ENCODE measurements around the gene CCDC102A.
"Not testable (repeated sequence)": the region's sequence is repeated elsewhere in the genome, so short reads cannot be mapped to it uniquely, and the experiment has no call there.

Gene CCDC102A

DNA sequence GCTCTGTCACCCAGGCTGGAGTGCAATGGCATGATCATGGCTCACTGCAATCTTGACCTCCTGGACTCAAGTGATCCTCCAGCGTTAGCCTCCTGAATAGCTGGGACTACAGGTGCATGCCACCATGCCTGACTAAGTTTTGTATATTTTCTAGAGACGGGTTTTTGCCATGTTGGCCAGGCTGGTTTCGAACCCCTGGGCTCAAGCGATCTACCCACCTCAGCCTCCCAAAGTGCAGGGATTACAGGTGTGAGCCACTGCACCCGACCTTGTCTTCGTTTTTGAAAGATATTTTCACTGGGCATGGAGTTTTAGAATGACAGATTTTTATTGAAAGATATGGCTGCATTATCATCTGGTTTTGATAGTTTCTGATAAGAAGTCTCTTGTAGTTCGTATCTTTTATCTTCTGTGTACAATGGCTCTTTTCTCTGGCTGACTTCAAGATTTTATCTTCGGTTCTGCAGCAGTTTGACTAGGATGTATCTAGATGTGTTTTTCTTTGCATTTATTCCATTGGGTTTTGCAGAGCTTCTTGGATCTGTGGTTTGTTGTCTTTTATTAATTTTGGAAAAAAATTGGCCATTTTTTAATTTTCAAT, 20.7 kb upstream of the CCDC102A start:
- no peak for TF ChIP-seq CTCF (conservative IDR thresholded peaks at IDR 0.05; ENCODE audit: low read length)
- H3K4me3 ChIP-seq (ENCODE audit: low read length): no peak overlapping the region
- DNase-seq (ENCODE audit: low read depth): no peak

GRCh38 chr16:57555831-57556230, 19.5 kb upstream of the CCDC102A start:
- TF ChIP-seq CTCF (conservative IDR thresholded peaks at IDR 0.05; ENCODE audit: low read length): no peak
- no peak overlapping the region for H3K4me3 ChIP-seq (ENCODE audit: low read length)
- DNase-seq (ENCODE audit: low read depth): no peak

DNA sequence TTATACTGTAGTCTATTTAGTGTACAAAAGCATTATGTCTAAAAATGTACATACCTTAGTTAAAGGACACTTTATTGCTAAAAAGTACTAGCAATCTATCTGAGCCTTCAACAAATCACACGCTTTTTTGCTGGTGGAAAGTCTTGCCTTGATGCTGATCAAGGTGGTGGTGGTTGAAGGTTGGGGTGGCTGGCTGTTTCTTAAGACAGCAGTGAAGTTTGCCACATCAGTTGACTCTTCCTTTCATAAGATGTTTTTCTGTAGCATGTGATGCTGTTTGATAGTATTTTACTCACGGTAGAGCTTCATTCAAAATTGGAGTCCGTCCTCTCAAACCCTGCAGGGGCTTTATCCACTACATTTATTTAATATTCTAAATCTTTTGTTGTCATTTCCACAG, 14.7 kb upstream of the CCDC102A start:
- DNase-seq (ENCODE audit: low read depth): no peak
- H3K4me3 ChIP-seq (ENCODE audit: low read length): no peak overlapping the region
- TF ChIP-seq CTCF (conservative IDR thresholded peaks at IDR 0.05; ENCODE audit: low read length): no peak

DNA sequence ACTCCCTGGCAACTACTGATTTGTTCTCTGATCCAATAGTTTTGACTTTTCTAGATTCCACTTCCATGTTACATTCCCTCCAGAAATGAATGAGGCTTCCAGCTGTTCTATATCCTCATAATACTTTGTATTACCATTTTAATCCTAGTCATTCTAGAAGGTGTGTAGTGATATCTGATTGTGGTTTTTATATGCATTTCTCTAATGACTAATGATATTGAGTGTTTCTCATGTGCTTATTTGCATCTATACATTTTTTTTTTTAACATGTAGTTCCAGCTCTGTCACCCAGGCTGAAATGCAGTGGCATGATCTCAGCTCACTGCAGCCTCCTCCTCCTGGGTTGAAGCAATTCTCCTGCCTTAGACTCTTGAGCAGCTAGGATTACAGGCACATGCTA, 13.4 kb upstream of the CCDC102A start:
- TF ChIP-seq CTCF (conservative IDR thresholded peaks at IDR 0.05; ENCODE audit: low read length): no peak
- no peak overlapping the region for H3K4me3 ChIP-seq (ENCODE audit: low read length)
- DNase-seq (ENCODE audit: low read depth): no peak

DNA sequence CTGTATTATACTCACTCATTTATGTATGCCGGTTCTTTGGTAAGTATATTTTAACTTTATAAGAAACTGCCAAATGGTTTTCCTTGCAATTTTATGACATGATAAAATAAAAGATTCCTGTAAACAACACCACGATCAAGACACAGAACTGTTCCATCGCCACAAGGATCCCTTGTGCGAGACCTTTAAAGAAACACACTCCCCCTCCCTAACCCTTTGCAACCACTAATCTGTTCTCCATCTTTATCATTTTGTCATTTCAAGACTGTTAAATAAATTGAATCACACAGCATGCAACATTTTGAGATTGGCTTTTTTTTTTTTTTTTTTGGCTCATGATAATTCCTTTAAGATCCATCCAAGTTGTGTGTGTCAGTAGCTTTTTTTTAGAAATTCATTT, 12.0 kb upstream of the CCDC102A start:
- DNase-seq (ENCODE audit: low read depth): no peak
- no peak for TF ChIP-seq CTCF (conservative IDR thresholded peaks at IDR 0.05; ENCODE audit: low read length)
- H3K4me3 ChIP-seq (ENCODE audit: low read length): no peak overlapping the region

GRCh38 chr16:57547524-57547923, 11.2 kb upstream of the CCDC102A start:
- DNase-seq (ENCODE audit: low read depth); H3K4me3 ChIP-seq (ENCODE audit: low read length): not testable (repeated sequence)

GRCh38 chr16:57544124-57544653, 7.8 kb upstream of the CCDC102A start:
- no peak for DNase-seq (ENCODE audit: low read depth)
- no peak for TF ChIP-seq CTCF (conservative IDR thresholded peaks at IDR 0.05; ENCODE audit: low read length)
- no peak overlapping the region for H3K4me3 ChIP-seq (ENCODE audit: low read length)
